ENCODE results near the gene POLG.

The POLG gene

DNA sequence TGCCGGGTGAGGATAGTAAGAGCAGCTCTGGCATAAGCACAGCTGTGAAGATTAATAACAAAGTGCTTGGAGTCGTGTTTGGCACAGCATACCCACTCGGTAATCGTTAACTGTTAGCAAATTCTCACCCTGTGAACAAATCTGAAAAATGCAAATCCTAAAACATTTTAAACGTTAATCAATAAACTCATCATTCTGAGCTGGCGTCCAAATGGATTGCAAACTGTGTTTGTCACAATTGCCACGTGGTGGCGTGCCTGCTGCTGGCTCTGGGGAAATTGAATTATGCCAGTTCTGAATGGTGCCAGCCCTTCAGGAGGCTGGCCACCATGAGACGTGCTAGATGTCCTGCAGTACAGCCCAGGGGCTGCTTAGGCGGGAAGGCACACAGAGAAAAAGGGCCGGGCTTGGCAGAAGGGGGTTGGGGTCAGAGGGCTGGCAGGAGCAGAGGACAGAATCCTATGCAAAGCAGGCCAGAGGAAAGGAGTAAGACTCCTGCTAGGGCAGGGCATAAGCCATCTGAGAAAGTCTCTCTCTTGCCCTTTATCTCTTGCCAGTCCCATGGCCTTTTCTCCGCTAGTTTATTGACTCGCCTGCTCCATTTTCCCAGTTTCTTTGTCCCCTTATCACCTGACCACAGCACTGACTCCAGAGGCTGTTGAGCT, 22.1 kb upstream of the POLG start:
- no peak for DNase-seq

DNA sequence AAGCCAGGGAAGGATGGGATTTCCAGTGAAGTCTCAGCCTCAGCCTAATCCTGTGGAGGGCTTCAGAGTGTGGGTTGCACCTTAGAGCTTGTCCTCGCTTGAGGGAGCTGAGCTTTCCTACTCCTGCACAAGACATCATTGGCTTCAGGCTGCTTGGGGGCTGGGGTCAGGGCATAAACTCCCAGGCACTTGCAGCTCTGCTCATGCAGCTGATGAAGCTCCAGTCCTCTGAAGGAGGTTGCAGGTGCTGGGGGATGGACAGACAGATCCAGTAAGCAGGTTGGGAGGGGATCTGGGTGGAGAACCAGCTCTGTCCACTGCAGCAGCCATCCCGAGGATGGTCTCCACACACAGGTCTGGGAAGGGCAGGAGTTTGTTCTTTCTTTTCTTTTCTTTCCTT, 19.4 kb upstream of the POLG start:
- DNase-seq: no peak

GRCh38 chr15:89352476-89352875, 17.9 kb upstream of the POLG start:
- no peak for DNase-seq

GRCh38 chr15:89349206-89349558, 14.6 kb upstream of the POLG start:
- DNase-seq: no peak

GRCh38 chr15:89346516-89347231, 12.1 kb upstream of the POLG start:
- no peak for DNase-seq

DNA sequence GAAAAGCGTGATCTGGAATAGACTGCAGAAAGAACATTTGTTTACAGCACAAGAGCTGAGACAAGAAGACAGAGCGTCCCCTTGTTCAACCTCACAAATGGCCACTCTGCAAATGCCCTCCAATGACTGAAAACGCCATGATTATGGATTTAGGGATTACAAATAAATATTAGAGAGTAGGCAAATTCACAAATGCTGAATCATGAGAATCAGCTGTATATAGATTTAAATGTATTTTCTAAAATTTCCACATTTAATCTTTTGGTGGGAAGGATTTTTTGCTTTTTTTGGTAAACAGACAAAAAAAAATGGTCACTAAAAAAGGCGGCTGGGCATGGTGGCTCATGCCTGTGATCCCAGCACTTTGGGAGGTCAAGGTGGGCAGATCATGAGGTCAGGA, 10.6 kb upstream of the POLG start:
- no peak for DNase-seq

DNA sequence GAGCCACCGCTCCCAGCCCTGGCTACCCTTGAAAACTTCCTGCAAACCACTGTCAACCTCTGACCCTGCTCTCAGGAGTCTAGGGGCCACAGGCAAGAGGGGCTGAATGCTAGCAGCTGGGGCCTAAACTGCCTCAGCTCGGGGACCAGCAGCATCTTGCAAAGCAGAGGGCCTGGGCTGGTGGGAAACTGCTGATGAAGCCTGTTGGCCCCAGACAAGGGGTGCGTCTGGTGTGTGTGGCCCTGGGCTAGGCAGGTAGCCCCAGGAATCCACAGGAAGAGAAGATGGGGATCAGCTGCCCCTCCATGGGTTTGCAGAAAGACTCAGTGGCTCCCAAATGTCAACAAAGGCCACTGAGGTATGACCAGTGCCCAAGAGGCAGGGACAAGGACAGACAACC, 8.2 kb upstream of the POLG start:
- no peak for DNase-seq

DNA sequence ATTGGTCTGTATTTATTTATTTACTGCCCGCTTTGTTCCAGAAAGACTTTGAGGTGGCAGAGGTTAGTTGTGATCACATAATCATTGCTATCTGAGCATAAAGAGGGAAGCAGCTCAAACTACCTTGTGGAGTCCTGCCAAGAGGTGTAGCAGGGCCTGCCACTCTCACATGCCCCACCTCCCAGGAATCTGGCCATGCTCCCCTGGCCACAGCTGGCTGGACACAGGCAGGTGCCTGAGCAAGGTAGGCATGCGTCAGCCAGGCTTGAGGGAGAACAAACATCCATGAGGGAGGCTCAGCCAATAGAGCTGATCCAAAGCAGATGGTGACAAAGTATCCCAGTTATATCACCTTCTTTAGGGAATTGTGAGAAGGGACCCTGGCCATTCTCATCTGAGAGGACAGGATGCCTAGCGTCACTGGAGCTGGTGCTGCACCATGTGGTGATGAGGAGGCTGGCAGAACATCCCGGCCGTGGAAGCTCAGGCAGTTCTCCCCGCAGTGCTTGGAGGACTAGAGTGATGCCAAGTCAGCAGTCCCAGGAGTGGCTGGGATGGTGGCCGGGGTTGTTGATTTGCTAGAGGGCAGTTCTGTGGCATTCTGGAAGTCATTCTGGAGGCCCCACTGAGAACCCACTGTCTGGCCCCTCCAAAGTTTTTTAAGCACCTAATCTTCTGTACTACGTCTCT, 6.8 kb upstream of the POLG start:
- DNase-seq: no peak

DNA sequence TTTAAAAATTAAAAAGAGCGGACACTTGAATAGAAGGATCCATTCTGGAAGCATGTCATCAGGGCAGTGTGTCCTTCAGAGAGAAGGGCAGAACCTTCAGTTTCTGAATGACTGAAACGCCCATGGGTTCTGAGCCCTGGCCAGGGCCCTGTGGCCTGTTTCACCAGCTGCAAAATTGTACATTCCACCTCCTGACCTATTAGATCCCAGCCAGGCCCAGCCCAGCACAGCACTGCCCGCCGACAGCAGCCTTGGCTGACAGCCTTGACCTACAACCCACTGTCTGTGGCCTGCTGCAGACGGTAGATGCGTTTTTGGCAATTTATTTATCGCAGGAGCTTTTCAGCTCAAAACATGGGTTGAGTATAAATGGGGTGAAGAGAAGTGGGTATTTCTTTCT, 5.9 kb upstream of the POLG start:
- DNase-seq: no peak

DNA sequence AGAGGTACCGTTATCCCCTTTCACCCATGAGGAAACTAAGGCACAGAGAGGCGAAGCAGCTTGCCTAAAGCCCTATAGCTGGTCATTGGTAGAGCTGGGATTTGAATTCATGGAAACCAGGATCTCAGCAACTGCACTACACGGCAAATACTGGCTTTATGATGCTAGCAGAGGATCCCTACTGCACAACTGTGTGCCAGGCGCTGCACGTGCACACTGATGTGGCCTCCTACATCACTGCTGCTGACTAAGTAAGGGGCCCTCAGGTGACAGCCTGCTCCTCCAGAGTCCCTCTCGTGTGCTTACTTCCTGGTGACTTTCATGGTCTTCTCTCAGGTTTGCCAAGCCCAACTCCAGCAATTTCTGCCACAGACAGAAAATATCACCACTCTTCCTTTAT, 3.4 kb upstream of the POLG start:
- DNase-seq: no peak

DNA sequence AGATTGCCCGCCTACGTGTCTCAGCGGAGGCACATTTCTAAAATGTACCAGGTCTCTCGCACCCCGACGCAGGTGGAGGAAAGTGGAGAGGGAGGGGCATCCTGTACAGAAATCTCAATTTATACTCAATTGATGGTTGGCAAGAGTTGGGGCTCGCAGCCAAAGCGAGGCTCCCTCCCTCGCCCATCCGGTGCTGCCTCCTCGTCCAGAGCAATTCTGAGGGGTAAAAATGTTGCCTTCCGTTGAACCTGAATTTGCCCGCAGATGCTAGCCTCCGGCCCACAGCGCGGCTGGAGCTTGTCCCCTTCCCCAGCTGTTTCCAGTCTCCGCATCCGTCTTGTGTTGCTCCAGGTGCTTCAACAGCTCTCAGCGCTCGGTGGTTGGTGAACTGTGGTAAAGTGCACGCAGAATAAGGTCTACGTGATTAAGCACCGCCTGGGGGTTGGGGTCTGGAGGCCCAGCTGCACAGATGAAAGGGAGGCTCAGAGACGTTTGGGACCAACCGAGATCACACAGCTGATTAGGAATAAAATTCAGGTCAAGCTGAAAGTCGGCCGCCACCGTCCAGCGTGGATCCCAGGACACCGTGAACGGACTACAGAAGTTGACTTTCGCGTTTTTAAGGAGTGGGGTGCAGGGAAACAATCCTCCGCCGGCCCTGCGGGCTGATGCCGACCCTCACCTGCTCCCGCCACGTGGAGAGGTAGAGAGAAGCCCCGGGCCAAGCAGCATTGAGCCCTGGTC, 846 bp upstream of the POLG start:
- no peak for DNase-seq

- no peak for DNase-seq
Measured at GRCh38 chr15:89333959-89334509, 590 bp downstream of the POLG start.

DNA sequence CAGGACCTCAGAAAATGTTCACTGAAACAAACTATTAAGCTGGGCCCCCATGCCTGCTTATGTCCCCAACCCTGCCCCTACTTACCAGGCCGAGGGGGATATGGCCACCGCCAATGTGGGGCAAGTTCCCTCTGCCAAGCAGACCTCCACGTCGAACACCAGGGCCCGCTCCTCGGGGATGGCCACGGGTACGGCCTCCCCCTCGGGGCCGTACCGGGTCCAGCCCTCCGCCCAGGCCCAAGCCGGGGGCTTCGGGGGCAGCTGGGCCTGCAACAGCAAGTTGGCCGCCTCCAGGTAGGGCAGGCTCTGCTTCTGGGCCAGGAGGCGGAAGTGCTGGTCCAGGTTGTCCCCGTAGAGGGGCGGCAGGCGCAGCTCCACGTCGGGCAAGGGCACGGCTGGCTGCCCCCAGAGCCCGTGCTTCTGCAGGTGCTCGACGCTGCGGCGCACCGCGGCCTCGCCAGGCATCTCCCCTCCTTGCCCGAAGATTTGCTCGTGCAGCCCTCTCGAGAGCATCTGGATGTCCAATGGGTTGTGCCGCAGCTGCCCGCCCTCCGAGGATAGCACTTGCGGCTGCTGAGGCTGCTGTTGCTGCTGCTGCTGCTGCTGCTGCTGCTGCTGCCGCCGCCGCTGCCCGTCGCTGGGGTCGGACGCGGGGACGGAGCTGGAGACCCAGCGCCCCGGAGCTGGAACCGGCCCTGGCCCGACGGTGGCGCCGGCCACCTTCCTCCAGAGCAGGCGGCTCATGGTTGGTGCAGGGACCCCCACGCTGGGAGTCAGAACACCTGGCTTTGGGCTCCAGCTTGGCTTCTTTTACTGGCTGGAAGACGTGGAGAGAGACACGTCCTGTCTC, 1.4 kb downstream of the POLG start:
- DNase-seq: no peak

- DNase-seq: no peak
Measured at GRCh38 chr15:89332446-89332845, 2.2 kb downstream of the POLG start.

DNA sequence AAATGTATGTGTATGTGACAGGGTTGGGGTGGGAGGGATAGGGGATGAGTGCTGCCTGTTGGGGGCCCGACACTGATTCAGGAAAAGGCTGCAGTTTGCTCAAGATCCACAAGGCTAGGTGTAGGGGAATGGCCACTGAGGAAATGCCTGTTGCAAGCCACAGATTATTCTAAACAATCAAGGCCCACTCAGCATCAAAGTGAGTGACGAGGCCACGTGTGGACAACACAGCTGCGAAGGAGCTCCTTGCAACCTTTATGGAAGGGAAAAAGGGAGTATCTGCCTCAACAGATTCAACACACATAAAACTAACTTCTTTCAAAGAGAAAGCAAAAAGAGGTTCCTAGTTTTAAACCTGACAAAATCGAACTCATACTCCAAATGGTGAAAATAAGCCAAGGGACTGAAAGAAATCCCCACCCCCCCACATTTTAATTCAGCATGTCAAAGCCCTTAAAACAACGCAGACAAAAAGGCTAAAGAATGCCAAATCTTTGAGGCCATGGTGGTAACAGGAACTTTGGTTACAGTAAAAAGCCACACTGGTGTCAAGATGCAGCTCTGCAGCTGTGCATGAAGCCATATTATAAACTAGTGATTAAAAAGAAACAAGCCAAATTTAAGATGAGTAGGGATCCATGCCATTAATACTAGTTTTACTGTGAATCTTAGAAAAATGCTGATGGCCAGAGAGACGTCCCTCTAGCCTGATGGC, 3.6 kb downstream of the POLG start:
- no peak for DNase-seq

DNA sequence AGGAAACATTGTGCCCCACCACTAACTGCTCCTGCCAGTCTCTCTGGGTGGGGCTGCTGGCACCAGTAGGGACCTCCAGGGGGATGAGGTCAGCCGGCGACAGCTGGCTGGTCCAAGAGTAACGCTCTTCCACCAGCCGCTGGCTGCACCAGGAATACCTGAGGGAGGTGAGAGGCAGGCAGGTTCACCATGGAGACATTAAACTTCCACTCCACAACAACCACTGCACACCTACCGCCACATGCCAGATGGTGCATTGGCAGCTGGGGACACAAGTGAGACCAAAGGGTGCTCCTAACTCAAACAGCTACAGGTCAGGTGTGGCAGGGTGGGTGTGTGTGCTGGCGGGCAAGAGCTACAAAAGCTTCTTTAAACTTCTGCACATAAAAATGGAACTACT, 4.5 kb downstream of the POLG start:
- DNase-seq: no peak

- DNase-seq: no peak
Measured at GRCh38 chr15:89329329-89330084, 5.1 kb downstream of the POLG start.

GRCh38 chr15:89328398-89329254, 6.0 kb downstream of the POLG start:
- DNase-seq: no peak

- no peak for DNase-seq
Measured at GRCh38 chr15:89327113-89327512, 7.5 kb downstream of the POLG start.

DNA sequence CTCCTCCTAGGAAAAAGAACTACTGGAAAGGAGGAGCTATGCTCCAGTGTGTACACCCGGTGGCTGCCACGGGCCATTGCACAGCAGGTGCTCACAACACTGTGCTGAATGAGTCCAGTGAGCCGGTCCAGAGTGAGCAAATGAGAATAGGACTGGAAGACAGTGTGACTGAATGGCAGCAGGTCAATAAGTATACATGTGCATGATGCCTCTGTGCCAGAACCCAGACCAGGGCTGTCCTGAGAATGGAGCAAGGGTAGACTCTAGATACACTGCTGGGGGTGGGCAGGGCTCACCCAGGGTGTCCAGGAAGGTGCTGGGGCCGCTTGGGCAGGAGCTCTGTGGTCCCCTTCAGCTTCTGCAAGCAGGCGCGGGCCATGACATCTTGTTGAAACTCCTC, 8.3 kb downstream of the POLG start:
- DNase-seq: no peak
